Kidney epithelial cell (primary cell): ENCODE results near the gene C1orf52. TPM values are rescaled to one million over a fixed set of nuclear protein-coding genes. Genes with fewer than 3 reads are reported as not detected.

Experiments used
- DNase-seq: peaks from one replicate; pipeline ENCODE4 v3.0.0-alpha.2; 2010; ENCODE audit warnings: low read depth
- H3K27me3 ChIP-seq: 2 replicates; pipeline ENCODE4 v1.6.0; 2011; ENCODE audit warnings: low read length; ENCODE audit not compliant: control insufficient read depth, insufficient read depth
- H3K36me3 ChIP-seq: 2 replicates; pipeline ENCODE4 v1.5.1; 2011; ENCODE audit warnings: low read length; ENCODE audit not compliant: control insufficient read depth, insufficient read depth
- H3K4me3 ChIP-seq: 2 replicates; pipeline ENCODE4 v1.5.1; 2011; ENCODE audit warnings: low read depth, mild to moderate bottlenecking, control low read depth, low read length
- total RNA-seq: library from RNA; depleted of rRNA; stranded (reverse); fragments of >200 nt; gene quantifications from 2 replicates; pipeline ENCODE4 v1.2.3, GENCODE V29; 2015
- TF ChIP-seq, protein P1 (sequence below): IDR thresholded peaks from 2 replicates; pipeline ENCODE4 v1.5.1; 2011; ENCODE audit warnings: mild to moderate bottlenecking, moderate library complexity, low read length, control low read depth, inconsistent platforms; ENCODE audit not compliant: insufficient read depth, poor library complexity, severe bottlenecking

Gene C1orf52
- total RNA-seq, 1 donor from 2014 or later = 14.1 TPM

DNA sequence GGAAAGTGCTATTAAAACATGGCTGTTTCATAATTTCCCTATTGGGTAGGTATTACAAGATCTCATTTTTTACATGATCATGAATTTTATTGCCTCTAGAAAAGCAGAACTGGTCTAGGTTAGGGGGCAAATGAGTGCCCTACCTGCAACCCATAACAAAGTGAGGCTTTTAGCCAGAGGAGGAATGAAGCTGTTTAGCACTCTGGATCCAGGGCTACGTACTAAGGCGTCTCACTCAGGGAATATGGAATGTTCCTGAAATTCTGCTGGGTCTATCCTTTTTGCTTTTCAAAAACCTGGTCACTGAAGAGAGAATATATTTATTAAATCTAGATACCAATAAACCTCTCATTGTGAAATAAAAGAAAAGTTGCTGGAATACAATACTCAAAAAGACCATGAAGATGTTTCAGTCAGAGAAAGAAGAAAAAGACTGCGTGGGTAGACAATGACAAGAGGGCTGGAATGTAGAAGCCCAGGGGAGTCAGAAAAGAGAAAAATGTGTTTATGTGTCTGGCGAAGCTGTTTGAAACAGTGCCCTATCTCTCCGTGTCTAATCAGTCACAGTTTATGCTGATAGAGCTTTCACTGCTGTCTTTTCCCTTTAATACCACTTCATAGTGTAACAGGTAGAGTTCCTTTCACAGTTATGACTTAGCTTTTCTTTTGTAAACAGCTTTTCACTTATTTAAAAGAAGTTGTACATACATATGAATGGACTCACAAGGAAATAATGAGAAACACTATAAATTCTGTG, 33.7 kb downstream of the C1orf52 start:
- Histone ChIP-seq H3K36me3 (no peaks in the 10 kb centered on the region), H3K27me3 (no peaks in the 10 kb centered on the region), H3K4me3 (no peak overlapping the region)
- no peak for DNase-seq
- TF ChIP-seq, protein P1, sequence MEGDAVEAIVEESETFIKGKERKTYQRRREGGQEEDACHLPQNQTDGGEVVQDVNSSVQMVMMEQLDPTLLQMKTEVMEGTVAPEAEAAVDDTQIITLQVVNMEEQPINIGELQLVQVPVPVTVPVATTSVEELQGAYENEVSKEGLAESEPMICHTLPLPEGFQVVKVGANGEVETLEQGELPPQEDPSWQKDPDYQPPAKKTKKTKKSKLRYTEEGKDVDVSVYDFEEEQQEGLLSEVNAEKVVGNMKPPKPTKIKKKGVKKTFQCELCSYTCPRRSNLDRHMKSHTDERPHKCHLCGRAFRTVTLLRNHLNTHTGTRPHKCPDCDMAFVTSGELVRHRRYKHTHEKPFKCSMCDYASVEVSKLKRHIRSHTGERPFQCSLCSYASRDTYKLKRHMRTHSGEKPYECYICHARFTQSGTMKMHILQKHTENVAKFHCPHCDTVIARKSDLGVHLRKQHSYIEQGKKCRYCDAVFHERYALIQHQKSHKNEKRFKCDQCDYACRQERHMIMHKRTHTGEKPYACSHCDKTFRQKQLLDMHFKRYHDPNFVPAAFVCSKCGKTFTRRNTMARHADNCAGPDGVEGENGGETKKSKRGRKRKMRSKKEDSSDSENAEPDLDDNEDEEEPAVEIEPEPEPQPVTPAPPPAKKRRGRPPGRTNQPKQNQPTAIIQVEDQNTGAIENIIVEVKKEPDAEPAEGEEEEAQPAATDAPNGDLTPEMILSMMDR = no peak

DNA sequence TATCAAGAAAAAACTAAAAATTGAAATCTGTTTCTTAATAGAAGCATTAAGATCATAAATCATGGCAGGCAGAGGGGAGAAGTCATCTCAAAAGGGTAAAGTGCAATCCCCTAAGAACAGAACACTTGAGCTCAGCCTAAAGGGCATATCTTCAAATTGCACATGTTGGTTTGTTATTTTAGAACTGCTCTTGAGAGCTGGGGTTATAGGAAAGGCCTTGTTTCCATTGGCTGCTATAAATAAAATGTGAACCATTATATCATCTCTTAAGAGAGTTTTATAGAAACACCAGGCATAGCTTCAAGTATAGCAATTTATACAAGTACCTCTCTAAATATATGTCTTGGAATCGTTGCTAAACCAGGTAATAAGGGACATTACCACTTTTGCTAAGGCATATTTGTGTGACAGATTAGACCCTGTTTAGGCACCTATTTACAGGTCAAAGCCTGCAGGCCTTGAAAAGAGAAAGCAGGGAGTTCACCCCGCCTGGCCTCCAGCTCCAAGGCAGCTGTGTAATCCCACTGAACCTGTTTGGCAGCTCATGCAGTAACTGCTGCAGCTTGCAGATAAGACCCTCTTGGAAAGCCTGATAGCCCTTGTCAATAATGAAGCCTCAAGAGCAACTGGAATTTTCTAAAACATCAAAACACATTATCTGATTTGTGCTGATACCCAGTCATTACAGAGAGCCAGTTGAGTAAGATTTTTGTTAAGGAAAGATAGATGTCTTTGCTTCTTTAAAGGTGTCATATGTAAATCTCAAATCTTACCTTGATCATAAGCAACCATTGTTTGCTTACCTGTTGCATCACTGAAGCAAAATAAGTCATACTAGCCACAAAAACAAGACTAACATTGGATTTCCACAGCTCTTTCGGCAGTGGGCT, 34.5 kb downstream of the C1orf52 start:
- Histone ChIP-seq H3K27me3 (no peaks in the 10 kb centered on the region), H3K36me3 (no peaks in the 10 kb centered on the region), H3K4me3 (no peak overlapping the region)
- no peak for DNase-seq
- TF ChIP-seq, protein P1 = no peak

DNA sequence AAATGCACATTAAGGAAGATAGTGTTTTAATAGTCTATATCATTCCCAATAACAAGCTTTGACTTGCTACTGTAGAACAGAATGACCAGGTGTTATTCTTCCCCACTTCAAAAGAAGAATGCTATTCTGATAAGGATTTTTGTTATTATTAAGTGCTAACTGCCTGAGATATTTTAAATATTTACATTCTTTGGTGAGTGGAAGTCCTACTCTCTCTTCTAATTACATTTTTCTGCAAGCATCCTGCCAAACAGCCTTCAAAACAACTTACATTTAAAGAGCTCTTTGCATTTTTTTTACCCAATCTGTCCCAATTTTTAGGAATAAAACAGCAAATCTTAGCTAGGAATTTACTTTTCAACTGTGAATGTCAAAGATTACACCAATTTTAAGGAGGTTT, 35.2 kb downstream of the C1orf52 start:
- no peak for DNase-seq
- no peak overlapping the region for H3K4me3 ChIP-seq
- TF ChIP-seq, protein P1 = no peak
- no peaks in the 10 kb centered on the region for H3K27me3 ChIP-seq
- no peaks in the 10 kb centered on the region for H3K36me3 ChIP-seq

DNA sequence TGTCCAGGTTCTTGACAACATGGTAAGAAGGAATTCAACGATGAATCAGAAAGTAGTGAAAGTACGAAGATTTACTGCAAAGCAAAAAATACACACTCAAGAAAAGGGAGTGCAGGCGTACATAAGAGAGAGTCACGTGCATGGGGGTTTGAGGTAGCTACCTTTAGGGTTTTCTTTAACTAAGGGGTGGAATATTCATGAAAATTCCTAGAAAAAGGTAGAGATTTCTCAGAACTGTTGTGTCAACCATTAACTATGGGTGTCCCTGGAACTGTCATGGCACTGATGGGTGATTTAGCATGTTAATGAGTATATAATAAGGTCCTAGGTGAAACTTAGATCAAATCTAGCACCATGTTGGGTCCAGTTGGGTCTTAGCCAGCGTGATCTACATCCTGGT, 36.1 kb downstream of the C1orf52 start:
- Histone ChIP-seq H3K27me3 (no peaks in the 10 kb centered on the region), H3K36me3 (no peaks in the 10 kb centered on the region), H3K4me3 (no peak overlapping the region)
- TF ChIP-seq, protein P1 = no peak
- DNase-seq = no peak

DNA sequence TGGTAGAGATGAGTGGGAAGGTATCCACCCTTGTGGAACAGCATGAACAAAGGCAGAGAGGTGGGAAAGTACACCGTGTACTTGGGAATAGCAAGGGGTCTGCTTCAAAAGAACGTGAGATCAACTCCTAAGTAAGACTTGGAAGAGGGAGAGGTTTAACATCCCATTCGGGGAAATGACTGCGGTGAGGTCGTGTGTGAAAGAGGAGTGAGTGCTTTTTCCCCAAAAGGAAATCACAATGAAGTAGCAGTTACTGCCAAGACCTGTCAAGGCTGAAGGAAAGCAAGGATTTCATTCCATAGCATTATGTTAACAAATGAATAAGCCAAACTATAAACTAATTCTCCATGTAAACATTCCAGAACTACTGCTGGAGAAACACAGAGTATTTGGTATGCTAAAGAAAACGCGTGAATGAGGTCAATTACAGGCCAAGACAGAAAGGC, 38.7 kb downstream of the C1orf52 start:
- TF ChIP-seq, protein P1 = no peak
- Histone ChIP-seq H3K27me3 (no peaks in the 10 kb centered on the region), H3K36me3 (no peaks in the 10 kb centered on the region), H3K4me3 (no peak overlapping the region)
- DNase-seq = no peak
